GM18519 (cell line): Measurements from ENCODE around the gene MYH6.
"Not testable (repeated sequence)": the region's sequence is repeated elsewhere in the genome, so short reads cannot be mapped to it uniquely, and the experiment has no call there.

ENCODE experiments used
- ATAC-seq: cut with Tn5 transposase; IDR thresholded peaks from one replicate; pipeline ENCODE4 v1.9.1; 2021; ENCODE audit warnings: mild to moderate bottlenecking, moderate library complexity; ENCODE audit not compliant: unreplicated experiment, low FRiP score

MYH6 gene

DNA sequence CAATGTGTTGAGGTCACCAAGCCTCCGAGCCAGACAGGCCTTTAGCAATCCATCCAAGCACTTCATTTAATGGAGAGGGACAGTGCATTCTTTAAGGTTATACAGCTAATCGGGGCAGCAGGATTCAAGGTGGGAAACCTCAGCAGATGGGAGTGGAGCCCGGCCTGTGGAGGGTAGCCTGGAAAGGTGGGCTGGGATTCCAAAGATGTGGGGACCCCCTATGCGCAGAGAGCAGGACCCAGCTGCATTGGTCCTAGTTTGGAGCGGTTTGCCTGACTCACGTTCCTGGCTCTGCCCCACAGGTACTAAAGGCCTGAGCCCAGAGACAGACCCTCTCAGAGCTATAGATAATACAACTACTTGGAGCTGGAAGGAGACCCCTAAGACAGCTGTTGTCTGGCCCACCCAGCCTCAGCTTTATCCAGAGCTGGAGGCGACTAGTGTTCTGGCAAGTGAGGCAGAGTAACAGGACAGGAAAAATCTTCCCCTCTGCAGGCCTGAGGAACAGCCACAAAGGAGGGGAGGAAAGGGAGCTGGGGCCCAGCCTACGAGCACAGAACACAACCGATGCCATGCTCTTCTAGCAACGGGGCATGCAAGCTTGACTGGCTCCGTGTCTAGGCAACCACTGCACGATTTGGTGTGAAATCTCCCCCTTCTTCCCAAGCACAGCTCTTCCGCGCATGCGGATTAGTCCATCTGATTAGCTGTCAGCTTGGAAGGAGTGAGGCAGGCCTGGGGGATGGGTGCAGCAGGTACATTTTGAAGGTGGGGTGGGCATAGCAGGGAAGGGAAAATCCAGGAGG, 28.5 kb upstream of the MYH6 start:
- ATAC-seq = no peak

DNA sequence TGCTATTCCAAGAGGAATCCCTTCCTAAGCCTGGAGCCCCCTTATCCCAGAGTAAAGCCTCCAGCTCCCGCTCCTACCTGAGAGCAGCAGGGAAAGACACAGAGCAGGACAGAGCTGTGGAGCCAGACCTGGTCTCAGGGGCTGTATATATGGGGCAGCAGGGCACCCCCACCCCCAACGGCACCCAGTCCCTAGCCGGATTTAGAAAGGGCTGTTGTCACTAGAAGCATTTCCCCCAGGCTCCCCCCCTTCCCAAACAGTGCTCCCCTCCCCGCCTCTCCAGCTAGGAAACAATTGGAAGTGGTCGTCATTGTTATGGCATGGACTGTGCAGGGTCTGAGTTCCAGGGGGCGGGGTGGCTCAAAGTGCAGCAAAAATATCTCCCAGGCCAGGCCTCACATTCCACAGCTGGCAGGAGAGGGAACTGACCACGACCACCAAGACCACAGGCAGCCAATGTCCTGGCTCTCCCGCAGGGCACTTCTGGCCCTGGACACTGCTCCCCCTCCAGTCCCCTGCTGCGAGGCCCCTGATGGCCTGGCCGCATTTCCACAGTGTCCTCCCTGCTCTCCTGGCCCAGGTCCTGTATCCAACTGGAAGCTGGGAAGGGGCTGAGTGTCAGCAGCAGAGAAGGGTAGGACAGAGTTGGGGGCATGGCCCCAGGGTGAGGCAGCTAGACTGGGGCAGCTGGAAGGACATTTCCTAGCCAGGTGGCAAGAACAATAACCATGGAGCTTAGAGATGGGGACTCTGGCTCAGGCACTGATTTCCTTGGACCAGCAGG, 27.7 kb upstream of the MYH6 start, which contains the start of gene MYH7:
MYH7 (minus strand) TSS at position 118 of the 784 bp plus-strand sequence. CDS start 1,928 bp downstream, outside the sequence.
- no peak for ATAC-seq

DNA sequence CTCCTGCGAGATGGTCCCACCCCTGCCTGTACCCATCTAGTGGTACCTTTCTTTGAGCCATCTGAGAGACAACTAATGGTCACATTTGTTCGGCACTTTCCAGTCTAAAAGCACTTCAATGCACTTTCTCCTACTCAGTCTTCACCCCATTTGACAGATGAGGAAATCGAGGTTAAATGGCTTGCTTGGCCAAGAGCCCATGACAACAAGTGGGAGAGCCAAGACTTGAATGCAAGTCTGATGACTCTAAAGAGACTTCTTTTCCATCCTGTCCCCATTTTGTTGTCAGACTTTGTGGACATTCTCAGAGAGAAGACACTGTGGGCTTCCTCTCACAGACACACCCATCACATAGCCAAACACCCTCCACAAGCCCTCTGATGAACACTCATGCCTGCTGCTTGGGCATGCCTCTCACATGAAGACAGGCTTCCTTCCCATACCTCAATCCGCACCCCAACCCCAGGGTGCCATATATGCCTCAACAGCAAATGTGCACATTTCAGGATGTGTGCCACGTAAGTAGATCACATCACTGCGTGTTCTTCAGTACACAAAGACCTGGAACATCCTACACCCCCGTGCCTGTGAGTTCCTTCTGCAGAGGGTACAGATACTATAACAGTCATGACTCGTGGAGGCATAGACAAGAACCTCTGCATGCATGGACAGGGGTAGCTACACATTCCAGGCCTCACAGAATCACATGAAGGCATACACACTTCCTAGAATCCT, 26.6 kb upstream of the MYH6 start:
- ATAC-seq = no peak

GRCh38 chr14:23433457-23433856, 25.4 kb upstream of the MYH6 start:
- no peak for ATAC-seq

DNA sequence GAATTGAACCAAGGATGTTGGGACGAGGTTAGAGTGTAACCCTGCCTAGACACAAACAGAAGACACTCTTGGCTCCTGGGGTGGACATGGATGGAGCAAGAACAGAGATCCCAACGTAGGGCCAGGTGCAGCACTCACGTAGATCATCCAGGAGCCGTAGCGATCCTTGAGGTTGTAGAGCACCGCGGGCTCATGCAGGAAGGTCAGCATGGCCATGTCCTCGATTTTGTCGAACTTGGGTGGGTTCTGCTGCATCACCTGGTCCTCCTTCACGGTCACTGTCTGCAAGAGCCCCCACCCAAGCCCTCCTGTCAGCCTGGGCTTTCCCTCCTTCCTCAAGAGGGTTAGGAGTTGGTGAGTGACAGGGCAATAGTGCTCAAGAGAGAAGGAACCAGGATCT, 24.9 kb upstream of the MYH6 start:
- ATAC-seq = no peak

DNA sequence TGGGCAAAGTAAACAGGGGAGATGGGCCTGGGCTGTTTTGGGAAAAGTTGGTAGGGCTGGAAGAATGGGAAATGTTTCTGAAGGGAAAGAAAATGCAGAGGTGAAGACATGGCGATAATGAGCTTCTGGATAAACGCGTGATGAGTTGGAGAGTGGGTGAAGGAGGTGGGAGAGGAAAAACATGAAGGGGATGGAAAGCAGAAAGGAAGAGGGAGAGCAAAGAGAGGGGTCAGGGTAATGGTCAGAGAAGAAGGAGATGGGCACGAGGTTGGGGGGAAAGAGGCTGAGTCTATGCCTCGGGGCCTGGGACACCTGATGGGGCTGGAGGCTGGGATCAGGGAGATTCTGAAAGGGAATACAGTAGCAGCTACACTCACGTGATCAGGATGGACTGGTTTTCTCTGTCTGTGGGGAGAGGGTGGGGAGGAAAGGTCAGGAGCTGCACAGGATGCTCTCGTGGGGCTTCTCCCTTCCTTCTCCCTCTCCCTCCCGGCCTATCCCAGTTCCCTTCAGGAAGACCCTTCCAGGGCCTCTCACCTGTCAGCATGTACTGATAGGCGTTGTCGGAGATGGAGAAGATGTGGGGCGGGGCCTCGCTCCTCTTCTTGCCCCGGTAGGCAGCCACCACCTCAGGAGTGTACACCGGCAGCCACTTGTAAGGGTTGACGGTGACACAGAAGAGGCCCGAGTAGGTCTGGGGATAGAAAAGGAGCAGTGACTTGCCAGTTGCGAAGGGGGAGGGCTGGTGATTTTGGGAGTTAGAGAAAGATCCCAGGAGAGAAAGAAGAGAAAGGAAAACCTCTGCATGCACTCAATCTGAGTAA, 24.2 kb upstream of the MYH6 start:
- no peak for ATAC-seq

DNA sequence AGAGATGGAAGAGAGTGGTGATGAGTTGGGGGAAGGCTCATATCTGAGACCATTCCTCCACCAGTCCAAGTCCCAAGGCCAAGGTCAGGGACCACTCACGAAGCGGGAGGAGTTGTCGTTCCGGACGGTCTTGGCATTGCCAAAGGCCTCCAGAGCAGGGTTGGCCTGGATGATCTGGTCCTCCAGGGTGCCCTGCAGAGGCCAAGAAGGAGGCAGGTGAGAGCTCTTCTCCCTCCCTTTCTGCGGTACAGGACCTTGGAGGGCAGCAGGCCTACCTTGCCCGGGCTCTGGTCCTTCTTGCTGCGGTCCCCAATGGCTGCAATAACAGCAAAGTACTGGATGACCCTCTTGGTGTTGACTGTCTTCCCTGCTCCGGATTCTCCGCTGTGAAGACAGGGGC, 23.4 kb upstream of the MYH6 start:
- ATAC-seq = no peak

GRCh38 chr14:23430723-23431085, 22.6 kb upstream of the MYH6 start:
- ATAC-seq = no peak

DNA sequence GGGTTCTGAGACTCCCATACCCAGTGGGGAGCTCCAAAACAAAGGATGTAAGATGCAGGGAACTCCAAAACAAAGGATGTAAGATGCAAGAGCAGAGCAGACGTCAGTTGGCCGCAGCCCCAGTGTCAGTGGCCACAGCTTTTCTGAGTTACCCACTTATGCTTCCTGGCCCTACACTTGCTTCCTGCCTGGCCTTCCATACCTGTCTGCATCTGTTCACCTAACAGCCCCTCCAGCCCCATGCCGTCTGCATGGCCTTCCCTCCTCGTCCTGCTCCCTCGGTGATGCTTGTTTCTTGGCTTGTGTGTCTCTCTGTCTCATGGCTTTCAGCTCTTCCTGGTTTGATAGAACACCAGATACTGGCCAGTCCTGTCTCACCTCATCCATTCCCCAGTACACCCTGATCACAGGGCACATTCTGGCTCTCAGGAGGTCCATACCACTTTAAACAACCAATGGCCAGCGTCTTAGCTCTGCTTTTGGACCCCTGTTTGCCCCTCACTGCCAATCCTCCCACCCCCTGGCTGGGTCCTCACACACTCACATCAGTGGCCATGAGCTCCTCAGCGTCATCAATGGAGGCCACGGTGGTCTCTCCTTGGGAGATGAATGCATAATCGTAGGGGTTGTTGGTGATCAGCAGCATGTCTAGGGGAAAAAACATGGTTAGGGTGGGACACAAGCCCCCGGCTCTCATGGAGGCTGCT, 22.1 kb upstream of the MYH6 start:
- no peak for ATAC-seq

DNA sequence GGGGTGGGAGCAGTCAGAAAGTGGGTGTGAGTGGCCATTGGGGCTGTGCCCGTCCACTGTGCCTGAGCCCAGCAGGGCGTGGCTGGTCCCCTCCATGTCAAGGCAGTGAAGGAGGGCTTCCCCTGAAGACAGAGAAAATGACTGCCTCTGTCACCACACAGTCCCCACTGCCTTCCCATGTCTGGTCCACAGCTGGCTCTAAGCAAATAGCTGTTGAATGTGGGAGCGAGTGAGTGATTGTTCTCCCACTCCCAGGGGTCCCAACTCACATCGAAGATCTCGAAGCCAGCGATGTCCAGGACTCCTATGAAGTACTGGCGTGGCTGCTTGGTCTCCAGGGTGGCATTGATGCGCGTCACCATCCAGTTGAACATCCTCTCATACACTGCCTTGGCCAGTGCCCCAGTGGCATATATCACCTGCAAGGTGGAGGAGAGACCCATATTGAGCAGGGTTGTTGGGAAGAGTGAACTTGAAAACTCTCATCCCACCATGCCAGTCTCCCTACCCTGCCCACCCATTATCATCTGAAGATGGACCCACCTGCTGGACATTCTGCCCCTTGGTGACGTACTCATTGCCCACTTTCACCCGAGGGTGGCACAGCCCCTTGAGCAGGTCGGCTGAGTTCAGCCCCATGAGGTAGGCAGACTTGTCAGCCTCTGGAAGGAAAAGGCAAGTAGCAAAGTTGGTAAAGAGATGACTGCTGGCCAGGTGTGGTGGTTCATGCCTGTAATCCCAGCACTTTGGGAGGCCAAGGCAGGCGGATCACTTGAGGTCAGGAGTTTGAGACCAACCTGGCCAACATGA, 20.8 kb upstream of the MYH6 start:
- ATAC-seq = no peak

- not testable (repeated sequence) for ATAC-seq
Measured at GRCh38 chr14:23425798-23426197, 17.7 kb upstream of the MYH6 start.

- no peak for ATAC-seq
Measured at GRCh38 chr14:23425169-23425568, 17.1 kb upstream of the MYH6 start.

DNA sequence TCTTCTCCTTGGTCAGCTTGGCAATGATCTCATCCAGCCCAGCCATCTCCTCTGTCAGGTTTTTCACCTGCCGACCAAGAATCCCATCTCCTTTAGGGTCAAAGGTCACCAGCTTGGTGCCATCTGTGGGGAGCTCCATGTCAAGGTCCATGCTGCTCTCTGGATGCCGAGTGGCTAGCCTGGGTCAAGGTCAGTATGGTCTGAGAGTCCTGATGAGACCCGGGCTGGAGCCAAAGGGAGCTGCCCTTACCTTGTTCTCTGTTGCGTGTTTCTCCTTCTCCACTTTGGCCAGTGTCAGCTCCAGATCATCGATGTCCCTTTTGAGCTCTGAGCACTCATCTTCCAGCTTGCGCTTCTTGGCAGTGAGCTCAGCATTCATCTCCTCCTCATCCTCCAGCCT, 15.6 kb upstream of the MYH6 start:
- ATAC-seq = no peak

DNA sequence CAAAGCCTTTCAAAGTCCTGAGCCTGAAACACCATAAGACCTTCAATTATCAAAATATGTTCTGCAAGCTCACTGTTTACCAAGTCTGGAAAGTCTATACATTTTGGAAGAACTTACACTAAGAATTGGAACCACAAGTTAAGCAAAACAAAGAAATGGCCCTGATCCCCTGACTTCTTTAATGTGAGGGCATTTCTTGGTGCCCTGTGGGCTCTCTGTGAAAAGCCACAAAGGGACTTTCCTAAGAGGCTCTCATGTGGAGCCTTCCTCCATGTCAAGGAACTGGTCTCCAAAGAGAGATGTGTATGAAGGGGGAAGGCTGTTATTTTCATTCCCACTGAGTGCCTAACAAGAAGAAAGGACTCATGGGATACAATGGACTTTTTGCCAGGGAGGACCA, 13.5 kb upstream of the MYH6 start:
- ATAC-seq = no peak

- ATAC-seq = not testable (repeated sequence)
Measured at GRCh38 chr14:23419646-23420045, 11.6 kb upstream of the MYH6 start.

DNA sequence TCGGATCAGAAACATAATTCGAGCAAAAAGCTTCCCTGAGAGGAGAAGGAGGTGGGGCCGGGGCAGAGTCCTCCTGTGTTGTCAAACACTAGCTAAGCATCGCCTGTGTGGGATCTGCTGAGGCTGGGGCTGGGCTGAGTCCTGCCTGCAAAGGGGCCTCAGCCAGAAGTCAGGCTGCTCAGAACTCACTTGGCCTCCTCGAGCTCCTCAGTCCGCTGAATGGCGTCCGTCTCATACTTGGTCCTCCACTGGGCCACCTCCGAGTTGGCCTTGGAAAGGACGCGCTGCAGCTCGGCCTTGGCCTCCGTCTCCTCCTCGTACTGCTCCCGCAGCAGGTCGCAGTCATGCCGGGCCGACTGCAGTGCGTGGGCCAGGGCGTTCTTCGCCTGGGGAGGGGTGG, 9.9 kb upstream of the MYH6 start:
- no peak for ATAC-seq

- ATAC-seq = not testable (repeated sequence)
Measured at GRCh38 chr14:23417269-23417668, 9.2 kb upstream of the MYH6 start.

DNA sequence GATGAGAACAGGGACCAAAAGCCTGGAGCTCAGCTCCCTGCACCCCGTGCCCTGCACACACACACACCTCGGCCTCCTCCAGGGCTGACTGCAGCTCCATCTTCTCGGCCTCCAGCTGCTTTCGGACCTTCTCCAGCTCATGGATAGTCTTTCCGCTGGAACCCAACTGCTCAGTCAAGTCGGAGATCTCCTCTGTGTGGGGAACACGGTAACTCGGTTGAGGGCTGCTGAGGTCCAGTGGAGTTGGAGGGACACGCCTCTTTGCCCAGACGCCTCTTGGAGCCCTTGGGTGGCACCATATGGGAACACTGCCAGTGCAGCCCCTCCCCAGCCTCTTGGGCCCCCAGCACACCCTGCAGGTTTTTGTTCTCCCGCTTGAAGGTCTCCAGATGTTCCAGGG, 8.7 kb upstream of the MYH6 start:
- ATAC-seq = no peak
